ENCODE results near the gene ERGIC1.
A peak's percentile ranks its signal among the peaks of the same experiment; 100 is the strongest.

Gene ERGIC1

DNA sequence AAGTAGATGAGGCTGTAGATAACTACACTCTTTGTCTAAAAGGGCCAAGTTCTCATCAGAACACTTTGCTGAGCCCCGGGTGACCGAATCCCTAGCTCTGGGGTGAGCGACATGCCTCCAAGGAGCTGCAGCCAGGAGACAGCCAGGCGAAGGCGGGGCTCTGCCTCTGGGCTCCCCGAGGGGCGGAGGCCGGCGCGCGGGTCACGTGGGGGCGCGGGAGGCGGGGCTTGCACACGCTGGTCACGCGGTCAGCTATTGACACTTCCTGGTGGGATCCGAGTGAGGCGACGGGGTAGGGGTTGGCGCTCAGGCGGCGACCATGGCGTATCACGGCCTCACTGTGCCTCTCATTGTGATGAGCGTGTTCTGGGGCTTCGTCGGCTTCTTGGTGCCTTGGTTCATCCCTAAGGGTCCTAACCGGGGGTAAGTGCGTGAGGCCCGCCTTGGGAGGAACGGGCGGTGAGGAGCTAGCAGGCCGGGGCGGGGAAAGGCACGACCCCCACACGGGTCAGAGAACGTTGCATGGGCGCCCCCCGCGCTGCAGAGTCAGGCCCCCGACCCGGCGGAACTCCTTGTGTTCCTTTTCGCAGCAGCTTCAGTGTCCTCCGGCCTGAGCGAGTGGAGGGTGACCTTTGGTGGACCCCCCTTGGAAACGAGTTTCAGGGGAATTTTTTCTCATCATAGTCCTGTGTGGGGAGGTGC, 149.6 kb downstream of the ERGIC1 start, which contains the start of gene ATP6V0E1:
ATP6V0E1 (plus strand) TSS at position 230 of the 702 bp plus-strand sequence; CDS start at position 320, 90 bp downstream.
- peak; percentile 87 for DNase-seq

DNA sequence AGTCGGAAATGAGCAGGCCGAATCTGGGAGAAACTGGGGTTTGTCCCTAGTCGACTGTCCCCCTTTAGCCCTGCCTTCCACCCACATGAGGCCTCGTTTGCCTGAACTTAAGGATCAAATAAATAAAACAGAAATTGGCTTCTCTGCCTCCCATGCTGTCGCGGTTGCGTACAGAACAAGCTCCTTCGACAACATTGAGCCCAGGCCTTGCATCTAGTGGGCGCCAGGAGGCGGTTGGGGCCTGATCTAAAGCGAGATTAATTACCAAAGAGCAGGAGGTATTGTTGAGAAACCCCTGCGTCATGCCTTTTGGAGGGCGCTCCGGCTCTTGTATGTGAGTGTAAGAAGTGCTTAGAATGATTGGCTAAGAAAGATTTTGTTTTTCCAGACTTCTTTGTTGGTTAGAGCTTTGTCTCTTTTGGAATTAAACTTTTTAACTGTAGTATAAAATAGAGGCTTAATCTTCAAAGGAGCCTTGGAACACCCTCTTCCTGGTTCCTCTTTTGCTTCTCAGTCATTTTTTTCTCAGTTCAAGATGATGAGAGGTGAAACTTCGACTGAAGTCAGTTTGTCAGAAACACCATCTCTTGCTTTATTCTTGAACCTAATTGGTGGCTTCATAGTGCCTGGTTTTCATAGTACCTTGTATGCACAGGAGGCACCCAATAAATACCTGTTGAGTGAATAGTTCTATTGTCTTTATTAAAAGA, 150.3 kb downstream of the ERGIC1 start:
- DNase-seq: peak; percentile 80

DNA sequence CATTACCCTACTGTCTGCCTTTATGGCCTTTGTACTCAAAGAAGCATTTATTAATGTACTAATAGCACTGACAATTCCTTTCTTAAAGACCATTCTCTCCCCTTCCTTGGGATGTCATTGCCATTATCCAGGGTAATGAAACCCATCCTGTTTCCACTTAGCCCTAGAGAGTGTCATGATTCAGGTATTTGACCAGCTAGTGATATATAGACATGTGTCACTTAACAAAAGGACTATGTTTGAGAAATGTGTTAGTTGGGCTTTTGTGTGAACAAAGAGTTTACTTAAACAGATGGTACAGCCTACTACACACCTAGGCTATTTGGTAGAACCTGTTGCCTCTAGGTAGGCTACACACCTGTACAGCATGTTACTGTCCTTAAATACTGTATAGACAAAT, 151.5 kb downstream of the ERGIC1 start:
- DNase-seq: no peak

DNA sequence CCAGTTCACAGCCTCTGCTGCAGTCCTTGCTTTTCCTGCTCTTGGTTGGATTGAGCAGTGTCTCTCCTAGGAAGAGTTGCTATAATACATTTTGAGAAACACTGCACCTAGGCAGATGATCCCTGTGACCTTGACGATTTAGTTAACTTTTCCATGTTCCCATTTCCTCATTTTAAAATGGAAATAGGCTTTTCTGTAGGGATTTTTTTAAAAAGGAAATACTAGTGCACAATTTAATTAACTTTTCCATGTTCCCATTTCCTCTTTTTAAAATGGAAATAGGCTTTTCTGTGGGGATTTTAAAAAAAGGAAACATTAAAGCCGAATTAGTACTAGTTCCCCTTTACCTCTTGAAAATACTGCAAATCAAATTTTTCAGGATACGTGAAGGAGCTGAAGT, 154.2 kb downstream of the ERGIC1 start:
- no peak for DNase-seq

GRCh38 chr5:172990776-172991175, 156.7 kb downstream of the ERGIC1 start:
- DNase-seq: no peak

DNA sequence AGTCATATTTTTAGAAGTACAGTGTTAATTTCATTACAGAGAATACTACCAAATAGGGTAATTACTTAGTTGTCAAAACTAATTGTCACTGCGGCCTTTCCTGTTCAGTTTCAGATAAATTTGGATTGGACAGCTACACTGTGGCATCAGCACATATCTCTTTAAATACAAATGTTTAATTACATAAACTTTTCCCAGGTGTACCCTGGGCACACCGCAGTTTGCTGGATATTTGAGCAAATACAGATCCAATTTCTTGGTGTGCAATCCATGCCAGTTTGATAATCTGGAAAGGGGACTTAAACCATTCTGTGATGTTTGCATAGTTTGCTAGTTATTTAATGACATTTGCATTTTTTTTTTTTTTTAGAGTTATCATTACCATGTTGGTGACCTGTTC, 160.4 kb downstream of the ERGIC1 start:
- DNase-seq: no peak

GRCh38 chr5:172999372-172999973, 165.4 kb downstream of the ERGIC1 start:
- DNase-seq: no peak

DNA sequence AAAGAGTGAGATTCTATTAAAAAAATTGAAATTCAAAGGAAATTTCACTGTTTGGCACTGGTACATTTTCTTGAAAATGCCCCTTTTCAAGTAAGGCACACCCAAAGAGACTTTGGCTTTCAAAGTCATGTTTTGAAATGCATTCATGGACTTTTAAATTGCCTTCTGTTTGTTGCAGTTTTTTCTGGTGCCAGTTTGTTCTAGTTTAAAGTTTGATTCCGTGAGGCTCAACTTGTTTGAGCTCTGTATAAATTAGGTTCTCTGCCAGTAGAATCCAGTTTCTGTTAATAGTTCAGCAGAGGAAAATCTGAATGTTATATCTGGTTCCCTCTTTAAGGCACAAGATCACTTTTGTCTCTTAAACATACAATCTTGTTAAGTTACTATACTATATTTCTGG, 165.9 kb downstream of the ERGIC1 start:
- DNase-seq: no peak

GRCh38 chr5:173001229-173001841, 167.3 kb downstream of the ERGIC1 start:
- DNase-seq: no peak

All from right kidney (tissue), 1 donor.